GM12872 (cell line): ENCODE data around the gene NDUFA11.

Experiments used
- CTCF ChIP-seq: IDR thresholded peaks from 3 replicates; pipeline ENCODE4 v1.5.1; 2011; ENCODE audit warnings: low read depth, mild to moderate bottlenecking, low read length, moderate library complexity; ENCODE audit not compliant: insufficient read depth

NDUFA11 gene

GRCh38 chr19:5931251-5931650 is 27.7 kb upstream of the NDUFA11 start:
- no peak for TF ChIP-seq CTCF

GRCh38 chr19:5929625-5930024 is 26.0 kb upstream of the NDUFA11 start:
- no peak for TF ChIP-seq CTCF

- no peak for TF ChIP-seq CTCF
Measured at GRCh38 chr19:5929179-5929578, 25.6 kb upstream of the NDUFA11 start.

- no peak for TF ChIP-seq CTCF
Measured at GRCh38 chr19:5927441-5927821, 23.8 kb upstream of the NDUFA11 start.

GRCh38 chr19:5926641-5927440 is 23.3 kb upstream of the NDUFA11 start:
- no peak for TF ChIP-seq CTCF

GRCh38 chr19:5925830-5926427 is 22.3 kb upstream of the NDUFA11 start:
- TF ChIP-seq CTCF = no peak

GRCh38 chr19:5923356-5923755 is 19.8 kb upstream of the NDUFA11 start:
- TF ChIP-seq CTCF = no peak
